Parathyroid adenoma (tissue), 2 donors: Measurements from ENCODE around the gene TLE1.

Experiments
- H2AFZ ChIP-seq: fragments of 300-600 bp; sonication (generic); one replicate; pipeline ENCODE4 v1.7.0; 2017; ENCODE audit warnings: antibody characterized with exemption, mild to moderate bottlenecking
- H3K27ac ChIP-seq: fragments of 300-600 bp; sonication (generic); one replicate; pipeline ENCODE4 v1.7.0; 2017
- H3K27me3 ChIP-seq: fragments of 300-600 bp; sonication (generic); one replicate; pipeline ENCODE4 v1.7.0; 2017; ENCODE audit warnings: low read length; ENCODE audit not compliant: control insufficient read depth, insufficient read depth
- H3K36me3 ChIP-seq: fragments of 300-600 bp; sonication (generic); one replicate; pipeline ENCODE4 v1.7.0; 2017; ENCODE audit warnings: low read length; ENCODE audit not compliant: control insufficient read depth, insufficient read depth
- H3K4me1 ChIP-seq: fragments of 300-600 bp; sonication (generic); one replicate; pipeline ENCODE4 v1.7.0; 2017; ENCODE audit warnings: control low read depth
- H3K4me2 ChIP-seq: fragments of 300-600 bp; sonication (generic); one replicate; pipeline ENCODE4 v1.7.0; 2017; ENCODE audit warnings: low read length
- H3K4me3 ChIP-seq: fragments of 300-600 bp; sonication (generic); one replicate; pipeline ENCODE4 v1.7.0; 2017; ENCODE audit warnings: low read depth, low read length
- H3K79me2 ChIP-seq: fragments of 300-600 bp; sonication (generic); one replicate; pipeline ENCODE4 v1.7.0; 2017; ENCODE audit warnings: control low read depth
- H3K9ac ChIP-seq: fragments of 300-600 bp; sonication (generic); one replicate; pipeline ENCODE4 v1.7.0; 2017; ENCODE audit warnings: mild to moderate bottlenecking
- H3K9me3 ChIP-seq: fragments of 300-600 bp; sonication (generic); one replicate; pipeline ENCODE4 v1.7.0; 2017; ENCODE audit warnings: low read length; ENCODE audit not compliant: control insufficient read depth
- TF ChIP-seq, protein P1 (sequence below): fragments of 300-600 bp; sonication (generic); IDR thresholded peaks from one replicate; pipeline ENCODE4 v1.7.0; 2017; ENCODE audit warnings: antibody characterized with exemption, mild to moderate bottlenecking
- donor health status: primary hyperparathyroidism.

Gene TLE1

GRCh38 chr9:81575956-81576355, 113.4 kb downstream of the TLE1 start:
- Histone ChIP-seq H3K4me1 (no peaks in the 10 kb centered on the region), H3K4me2 (no peak overlapping the region), H3K79me2 (no peaks in the 10 kb centered on the region), H3K9me3 (no peaks in the 10 kb centered on the region), H3K27ac (no peak overlapping the region), H3K36me3 (no peaks in the 10 kb centered on the region), H3K9ac (no peak overlapping the region), H3K27me3 (no peaks in the 10 kb centered on the region), H3K4me3 (no peak overlapping the region), H2AFZ (no peak overlapping the region)
- TF ChIP-seq, protein P1, sequence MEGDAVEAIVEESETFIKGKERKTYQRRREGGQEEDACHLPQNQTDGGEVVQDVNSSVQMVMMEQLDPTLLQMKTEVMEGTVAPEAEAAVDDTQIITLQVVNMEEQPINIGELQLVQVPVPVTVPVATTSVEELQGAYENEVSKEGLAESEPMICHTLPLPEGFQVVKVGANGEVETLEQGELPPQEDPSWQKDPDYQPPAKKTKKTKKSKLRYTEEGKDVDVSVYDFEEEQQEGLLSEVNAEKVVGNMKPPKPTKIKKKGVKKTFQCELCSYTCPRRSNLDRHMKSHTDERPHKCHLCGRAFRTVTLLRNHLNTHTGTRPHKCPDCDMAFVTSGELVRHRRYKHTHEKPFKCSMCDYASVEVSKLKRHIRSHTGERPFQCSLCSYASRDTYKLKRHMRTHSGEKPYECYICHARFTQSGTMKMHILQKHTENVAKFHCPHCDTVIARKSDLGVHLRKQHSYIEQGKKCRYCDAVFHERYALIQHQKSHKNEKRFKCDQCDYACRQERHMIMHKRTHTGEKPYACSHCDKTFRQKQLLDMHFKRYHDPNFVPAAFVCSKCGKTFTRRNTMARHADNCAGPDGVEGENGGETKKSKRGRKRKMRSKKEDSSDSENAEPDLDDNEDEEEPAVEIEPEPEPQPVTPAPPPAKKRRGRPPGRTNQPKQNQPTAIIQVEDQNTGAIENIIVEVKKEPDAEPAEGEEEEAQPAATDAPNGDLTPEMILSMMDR: no peak

GRCh38 chr9:81574405-81574804, 114.9 kb downstream of the TLE1 start:
- H3K36me3 ChIP-seq: no peaks in the 10 kb centered on the region
- H3K4me1 ChIP-seq: no peaks in the 10 kb centered on the region
- H3K9me3 ChIP-seq: no peaks in the 10 kb centered on the region
- no peaks in the 10 kb centered on the region for H3K27me3 ChIP-seq
- no peak overlapping the region for H3K27ac ChIP-seq
- no peak overlapping the region for H3K4me2 ChIP-seq
- H3K9ac ChIP-seq: no peak overlapping the region
- H2AFZ ChIP-seq: no peak overlapping the region
- TF ChIP-seq, protein P1: no peak
- H3K4me3 ChIP-seq: no peak overlapping the region
- H3K79me2 ChIP-seq: no peaks in the 10 kb centered on the region

DNA sequence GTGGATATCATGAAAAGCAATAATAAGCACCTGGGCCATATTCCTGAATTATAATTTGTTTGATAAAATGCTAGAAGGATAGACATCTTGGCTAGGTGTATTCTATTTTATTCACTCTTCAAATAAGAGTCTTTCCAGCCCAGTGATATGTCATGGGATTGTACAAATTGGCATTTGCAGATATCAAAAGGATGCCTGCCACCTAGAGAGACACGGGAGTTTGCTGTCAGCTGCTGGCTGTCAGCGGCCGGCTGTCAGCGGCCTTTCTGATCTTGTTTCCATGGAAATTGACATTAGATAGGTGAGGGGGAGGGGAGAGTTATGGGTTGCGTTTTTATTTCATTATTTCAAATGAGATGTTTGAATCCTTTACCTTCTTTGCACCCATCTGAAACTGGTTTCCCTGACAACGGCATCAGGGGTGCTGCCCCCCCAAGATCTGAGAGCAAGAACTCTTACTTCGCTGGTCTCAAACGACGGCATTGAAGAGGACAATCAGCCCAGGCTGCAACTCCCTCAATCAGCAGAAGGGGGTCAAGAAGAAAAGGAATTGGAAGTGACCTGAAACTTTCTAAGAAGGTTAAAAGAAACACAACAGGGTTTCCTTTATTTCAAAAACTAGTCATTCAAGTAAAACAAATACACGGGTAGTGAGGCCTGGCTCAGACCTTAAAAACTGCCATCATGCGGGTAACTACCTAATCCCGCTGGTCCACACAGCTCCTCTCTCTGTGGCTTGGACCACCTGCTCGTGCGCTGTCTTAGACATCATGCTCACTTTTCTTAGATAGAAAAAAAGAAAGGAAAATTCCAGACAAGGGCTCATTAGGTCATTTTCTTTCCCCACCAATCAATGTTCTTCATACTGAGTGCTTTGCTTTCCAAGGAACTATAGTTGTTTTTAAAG, 115.7 kb downstream of the TLE1 start:
- Histone ChIP-seq H2AFZ (no peak overlapping the region), H3K4me1 (no peaks in the 10 kb centered on the region), H3K4me3 (no peak overlapping the region), H3K9me3 (no peaks in the 10 kb centered on the region), H3K9ac (no peak overlapping the region), H3K4me2 (no peak overlapping the region), H3K79me2 (no peaks in the 10 kb centered on the region), H3K27ac (no peak overlapping the region), H3K27me3 (no peaks in the 10 kb centered on the region), H3K36me3 (no peaks in the 10 kb centered on the region)
- TF ChIP-seq, protein P1: no peak

DNA sequence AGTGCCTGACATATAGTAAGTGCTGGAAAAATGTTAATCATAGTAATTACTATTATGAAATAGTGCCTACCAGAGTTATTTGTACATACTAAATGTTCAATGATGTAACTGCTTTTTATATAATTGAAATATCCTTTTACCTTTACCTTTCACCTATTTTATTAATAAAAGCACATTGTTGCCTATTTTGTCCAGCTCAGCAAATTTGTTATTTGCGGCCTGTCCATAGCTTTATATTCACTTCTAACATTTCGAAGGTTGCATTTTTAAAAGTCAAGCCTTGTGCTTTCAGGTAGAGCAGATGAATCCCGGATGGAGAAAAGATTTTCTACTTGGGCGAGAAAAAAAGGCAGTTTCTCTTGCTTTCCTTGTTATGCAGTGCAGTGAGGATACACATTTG, 119.3 kb downstream of the TLE1 start:
- H3K9me3 ChIP-seq: no peaks in the 10 kb centered on the region
- H3K4me2 ChIP-seq: no peak overlapping the region
- TF ChIP-seq, protein P1: no peak
- no peaks in the 10 kb centered on the region for H3K79me2 ChIP-seq
- no peaks in the 10 kb centered on the region for H3K36me3 ChIP-seq
- H3K9ac ChIP-seq: no peak overlapping the region
- H3K27me3 ChIP-seq: no peaks in the 10 kb centered on the region
- H2AFZ ChIP-seq: no peak overlapping the region
- no peak overlapping the region for H3K27ac ChIP-seq
- H3K4me3 ChIP-seq: no peak overlapping the region
- no peaks in the 10 kb centered on the region for H3K4me1 ChIP-seq
